WTC11 (cell line): ENCODE results near the gene MAPK7. TPM values are rescaled to one million over a fixed set of nuclear protein-coding genes. Genes with fewer than 3 reads are reported as not detected.

Source experiments
- ATAC-seq: fragments of 200-7000 bp; cut with Tn5 transposase; 2 replicates; pipeline ENCODE4 v1.10.0; 2021; ENCODE audit warnings: mild to moderate bottlenecking, moderate library complexity
- CTCF ChIA-PET: fragments of 300-600 bp; sonication (Branson Sonifier 250); formaldehyde crosslinking; loops from one replicate; lab custom pipeline; 2021; ENCODE audit warnings: antibody characterized with exemption; lab: Charles Lee
- POLR2A ChIA-PET: fragments of 350-600 bp; sonication (Branson Sonifier 250); formaldehyde crosslinking; loops from one replicate; lab custom pipeline; 2021; ENCODE audit warnings: antibody characterized with exemption; lab: Charles Lee
- DNase-seq: peaks from one replicate; pipeline ENCODE4 v3.0.0; 2021; ENCODE audit warnings: low spot score
- H3K27ac Mint-ChIP-seq: 2 replicates; pipeline ENCODE4 v1.8.0; 2021; ENCODE audit warnings: mixed read lengths
- H3K27me3 Mint-ChIP-seq: 2 replicates; pipeline ENCODE4 v1.8.0; 2021; ENCODE audit warnings: low read depth, mild to moderate bottlenecking, moderate library complexity, mixed read lengths
- H3K36me3 Mint-ChIP-seq: 2 replicates; pipeline ENCODE4 v1.8.0; 2021; ENCODE audit warnings: mixed read lengths
- H3K4me1 Mint-ChIP-seq: 2 replicates; pipeline ENCODE4 v1.8.0; 2022; ENCODE audit warnings: mixed read lengths
- H3K4me3 Mint-ChIP-seq: 2 replicates; pipeline ENCODE4 v1.8.0; 2021; ENCODE audit warnings: mild to moderate bottlenecking, moderate library complexity, mixed read lengths
- H3K9me3 Mint-ChIP-seq: 2 replicates; pipeline ENCODE4 v1.8.0; 2021; ENCODE audit warnings: mixed read lengths
- AFF4 ChIP-seq: sonication (generic); formaldehyde crosslinking; IDR thresholded peaks from 2 replicates; pipeline ENCODE4 v1.8.1; 2023; ENCODE audit warnings: mild to moderate bottlenecking, missing genetic modification reagents, borderline replicate concordance
- ATF1 ChIP-seq: sonication (generic); formaldehyde crosslinking; IDR thresholded peaks from 2 replicates; pipeline ENCODE4 v1.8.1; 2023; ENCODE audit warnings: mild to moderate bottlenecking, moderate library complexity, missing genetic modification reagents
- ATF3 ChIP-seq: sonication (generic); formaldehyde crosslinking; conservative IDR thresholded peaks from 2 replicates; pipeline ENCODE4 v1.8.1; 2022; ENCODE audit warnings: mild to moderate bottlenecking, missing genetic modification reagents
- EMX1 ChIP-seq: fragments of 250-450 bp; sonication (Bioruptor Pico); IDR thresholded peaks from 2 replicates; pipeline ENCODE4 v1.8.0; 2021; ENCODE audit warnings: mild to moderate bottlenecking
- FOXK1 ChIP-seq: sonication (generic); formaldehyde crosslinking; IDR thresholded peaks from 2 replicates; pipeline ENCODE4 v1.8.0; 2022; ENCODE audit warnings: mild to moderate bottlenecking, moderate library complexity, missing genetic modification reagents
- GABPB1 ChIP-seq: sonication (generic); formaldehyde crosslinking; IDR thresholded peaks from 2 replicates; pipeline ENCODE4 v1.8.1; 2023; ENCODE audit warnings: mild to moderate bottlenecking, missing genetic modification reagents
- MLX ChIP-seq: sonication (generic); formaldehyde crosslinking; IDR thresholded peaks from 2 replicates; pipeline ENCODE4 v1.8.1; 2023; ENCODE audit warnings: mild to moderate bottlenecking, missing genetic modification reagents, moderate library complexity
- RORB ChIP-seq: fragments of 250-450 bp; sonication (Bioruptor Pico); IDR thresholded peaks from 2 replicates; pipeline ENCODE4 v1.9.0; 2021; ENCODE audit warnings: mild to moderate bottlenecking
- TCF7 ChIP-seq: sonication (generic); formaldehyde crosslinking; IDR thresholded peaks from 2 replicates; pipeline ENCODE4 v1.8.0; 2022; ENCODE audit warnings: mild to moderate bottlenecking, low read depth, missing genetic modification reagents, moderate library complexity
- TEAD4 ChIP-seq: sonication (generic); formaldehyde crosslinking; IDR thresholded peaks from 2 replicates; pipeline ENCODE4 v1.8.0; 2022; ENCODE audit warnings: mild to moderate bottlenecking, missing genetic modification reagents
- USF2 ChIP-seq: sonication (generic); formaldehyde crosslinking; IDR thresholded peaks from 2 replicates; pipeline ENCODE4 v1.8.1; 2023; ENCODE audit warnings: mild to moderate bottlenecking, missing genetic modification reagents, moderate library complexity
- ZMAT4 ChIP-seq: fragments of 250-450 bp; sonication (Bioruptor Pico); IDR thresholded peaks from 2 replicates; pipeline ENCODE4 v1.9.0; 2021; ENCODE audit warnings: mild to moderate bottlenecking
- ZNF219 ChIP-seq: sonication (generic); formaldehyde crosslinking; IDR thresholded peaks from 2 replicates; pipeline ENCODE4 v1.8.0; 2023; ENCODE audit warnings: missing genetic modification reagents, mild to moderate bottlenecking, borderline replicate concordance
- ZNF263 ChIP-seq: sonication (generic); formaldehyde crosslinking; IDR thresholded peaks from 2 replicates; pipeline ENCODE4 v1.8.1; 2022; ENCODE audit warnings: low read depth, mild to moderate bottlenecking, moderate library complexity, missing genetic modification reagents
- ZNF317 ChIP-seq: sonication (generic); formaldehyde crosslinking; IDR thresholded peaks from 2 replicates; pipeline ENCODE4 v1.8.1; 2023; ENCODE audit warnings: low read depth, mild to moderate bottlenecking, moderate library complexity, missing genetic modification reagents, borderline replicate concordance
- ZNF512 ChIP-seq: sonication (generic); formaldehyde crosslinking; IDR thresholded peaks from 2 replicates; pipeline ENCODE4 v1.8.1; 2022; ENCODE audit warnings: missing genetic modification reagents, borderline replicate concordance
- ZNF671 ChIP-seq: fragments of 250-450 bp; sonication (Bioruptor Pico); IDR thresholded peaks from 2 replicates; pipeline ENCODE4 v1.8.0; 2021; ENCODE audit warnings: mild to moderate bottlenecking
- total RNA-seq: library from RNA; stranded (reverse); gene quantifications from 3 replicates; pipeline ENCODE4 v1.2.3, GENCODE V29; 2021
- TF ChIP-seq, protein P1 (sequence below): sonication (generic); formaldehyde crosslinking; IDR thresholded peaks from 2 replicates; pipeline ENCODE4 v1.8.1; 2023; ENCODE audit warnings: mild to moderate bottlenecking, missing genetic modification reagents
- TF ChIP-seq, protein P2 (sequence below): fragments of 250-450 bp; sonication (Bioruptor Pico); IDR thresholded peaks from 2 replicates; pipeline ENCODE4 v1.9.0; 2021; ENCODE audit warnings: mild to moderate bottlenecking

Gene MAPK7
- total RNA-seq, 1 experiment from 2014 or later: 38.5 TPM

DNA sequence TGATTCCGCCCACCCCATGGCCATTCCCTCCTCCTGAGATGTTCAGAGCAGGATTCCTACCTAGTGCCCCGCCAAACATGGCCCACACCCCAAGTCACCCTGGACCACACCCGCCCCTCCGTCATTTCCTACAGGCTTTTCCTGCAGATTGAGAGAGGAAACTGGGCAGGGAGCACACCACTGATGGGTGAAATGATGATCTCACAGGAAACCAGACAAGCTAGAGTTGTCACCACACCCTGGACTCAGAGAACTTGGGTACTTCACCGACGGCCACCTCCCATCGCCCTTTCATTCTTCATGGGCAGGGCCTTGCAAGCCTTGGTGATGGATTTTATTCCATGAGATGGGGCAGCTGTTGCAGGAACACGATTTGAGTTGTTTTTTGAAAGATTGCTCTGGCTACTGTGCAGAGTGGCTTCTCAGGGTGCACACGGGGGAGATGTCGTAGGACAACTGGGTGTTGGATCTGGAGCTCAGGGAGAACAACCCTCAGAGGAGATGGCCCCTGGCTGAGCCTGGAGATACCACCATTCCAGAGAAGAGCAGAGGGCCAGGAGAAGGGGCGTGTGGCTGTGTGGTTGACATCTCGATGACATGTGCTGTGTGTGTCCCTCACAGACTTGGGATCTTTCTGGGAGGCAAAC, 8.3 kb upstream of the MAPK7 start:
- no peaks in the 10 kb centered on the region for H3K36me3 Mint-ChIP-seq
- ATAC-seq: no peak
- no peaks in the 10 kb centered on the region for H3K27me3 Mint-ChIP-seq
- DNase-seq: no peak
- TF ChIP-seq, protein P1, sequence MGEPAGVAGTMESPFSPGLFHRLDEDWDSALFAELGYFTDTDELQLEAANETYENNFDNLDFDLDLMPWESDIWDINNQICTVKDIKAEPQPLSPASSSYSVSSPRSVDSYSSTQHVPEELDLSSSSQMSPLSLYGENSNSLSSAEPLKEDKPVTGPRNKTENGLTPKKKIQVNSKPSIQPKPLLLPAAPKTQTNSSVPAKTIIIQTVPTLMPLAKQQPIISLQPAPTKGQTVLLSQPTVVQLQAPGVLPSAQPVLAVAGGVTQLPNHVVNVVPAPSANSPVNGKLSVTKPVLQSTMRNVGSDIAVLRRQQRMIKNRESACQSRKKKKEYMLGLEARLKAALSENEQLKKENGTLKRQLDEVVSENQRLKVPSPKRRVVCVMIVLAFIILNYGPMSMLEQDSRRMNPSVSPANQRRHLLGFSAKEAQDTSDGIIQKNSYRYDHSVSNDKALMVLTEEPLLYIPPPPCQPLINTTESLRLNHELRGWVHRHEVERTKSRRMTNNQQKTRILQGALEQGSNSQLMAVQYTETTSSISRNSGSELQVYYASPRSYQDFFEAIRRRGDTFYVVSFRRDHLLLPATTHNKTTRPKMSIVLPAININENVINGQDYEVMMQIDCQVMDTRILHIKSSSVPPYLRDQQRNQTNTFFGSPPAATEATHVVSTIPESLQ (CRISPR knock-in tag): no peak
- no peak for TF ChIP-seq AFF4 (CRISPR knock-in tag)
- TF ChIP-seq GABPB1 (CRISPR knock-in tag): no peak
- TF ChIP-seq USF2 (CRISPR knock-in tag): no peak
- no peak for TF ChIP-seq FOXK1 (CRISPR knock-in tag)
- no peak for TF ChIP-seq EMX1 (CRISPR knock-in tag)
- no peak for TF ChIP-seq ATF3 (CRISPR knock-in tag)
- no peak for TF ChIP-seq TEAD4 (CRISPR knock-in tag)
- no peak for TF ChIP-seq RORB (CRISPR knock-in tag)
- TF ChIP-seq ZNF512 (CRISPR knock-in tag): no peak
- no peak for TF ChIP-seq MLX
- TF ChIP-seq ZNF219: no peak
- TF ChIP-seq TCF7 (CRISPR knock-in tag): no peak
- TF ChIP-seq ZNF671 (CRISPR knock-in tag): no peak
- TF ChIP-seq ZNF317: no peak
- TF ChIP-seq ATF1 (CRISPR knock-in tag): no peak
- TF ChIP-seq ZMAT4: no peak
- TF ChIP-seq, protein P2, sequence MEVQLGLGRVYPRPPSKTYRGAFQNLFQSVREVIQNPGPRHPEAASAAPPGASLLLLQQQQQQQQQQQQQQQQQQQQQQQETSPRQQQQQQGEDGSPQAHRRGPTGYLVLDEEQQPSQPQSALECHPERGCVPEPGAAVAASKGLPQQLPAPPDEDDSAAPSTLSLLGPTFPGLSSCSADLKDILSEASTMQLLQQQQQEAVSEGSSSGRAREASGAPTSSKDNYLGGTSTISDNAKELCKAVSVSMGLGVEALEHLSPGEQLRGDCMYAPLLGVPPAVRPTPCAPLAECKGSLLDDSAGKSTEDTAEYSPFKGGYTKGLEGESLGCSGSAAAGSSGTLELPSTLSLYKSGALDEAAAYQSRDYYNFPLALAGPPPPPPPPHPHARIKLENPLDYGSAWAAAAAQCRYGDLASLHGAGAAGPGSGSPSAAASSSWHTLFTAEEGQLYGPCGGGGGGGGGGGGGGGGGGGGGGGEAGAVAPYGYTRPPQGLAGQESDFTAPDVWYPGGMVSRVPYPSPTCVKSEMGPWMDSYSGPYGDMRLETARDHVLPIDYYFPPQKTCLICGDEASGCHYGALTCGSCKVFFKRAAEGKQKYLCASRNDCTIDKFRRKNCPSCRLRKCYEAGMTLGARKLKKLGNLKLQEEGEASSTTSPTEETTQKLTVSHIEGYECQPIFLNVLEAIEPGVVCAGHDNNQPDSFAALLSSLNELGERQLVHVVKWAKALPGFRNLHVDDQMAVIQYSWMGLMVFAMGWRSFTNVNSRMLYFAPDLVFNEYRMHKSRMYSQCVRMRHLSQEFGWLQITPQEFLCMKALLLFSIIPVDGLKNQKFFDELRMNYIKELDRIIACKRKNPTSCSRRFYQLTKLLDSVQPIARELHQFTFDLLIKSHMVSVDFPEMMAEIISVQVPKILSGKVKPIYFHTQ (CRISPR knock-in tag): no peak
- TF ChIP-seq ZNF263 (CRISPR knock-in tag): no peak
- ChIA-PET CTCF (interaction anchor here (1.0 kb wide), 1 partner anchor 77 kb away, joined by 5 read pairs; no protein-coding TSS in a partner anchor), POLR2A (no interaction called here)
- H3K4me1 Mint-ChIP-seq: no peaks in the 10 kb centered on the region; the same call in none of the 2 replicates
- H3K27ac Mint-ChIP-seq: peak overlapping the region; percentile 44; the same call in 1 of the 2 replicates
- no peaks in the 10 kb centered on the region for H3K9me3 Mint-ChIP-seq
- H3K4me3 Mint-ChIP-seq: no peak overlapping the region
